Skin epidermis (tissue), 12 donors: ENCODE results near the gene DLX2.
"Not testable (repeated sequence)": the region's sequence is repeated elsewhere in the genome, so short reads cannot be mapped to it uniquely, and the experiment has no call there.

ENCODE experiments used
- H3K27ac ChIP-seq, 21 experiments: fragments of 200-600 bp; sonication (generic) in 11 of 21; one replicate each; pipeline ENCODE4 v1.5.0; 2020; ENCODE audit warnings: mild to moderate bottlenecking in 3 of 21, inconsistent platforms in 2 of 21, moderate library complexity in 2 of 21
- H3K4me3 ChIP-seq, 7 experiments: fragments of 200-600 bp; sonication (generic) in 2 of 7; one replicate each; pipeline ENCODE4 v1.5.0; 2020; ENCODE audit warnings: inconsistent platforms in 2 of 7, mild to moderate bottlenecking in 2 of 7, moderate library complexity in 1 of 7

DLX2 gene

GRCh38 chr2:172102391-172103359, at the start of gene DLX2:
DLX2 (minus strand) TSS chr2:172102900; CDS start chr2:172102538, 362 bp downstream.
- Histone ChIP-seq H3K4me3 (peak within 1 kb of the TSS; percentile 23 to 59 (median 53)), H3K27ac (peak within 1 kb of the TSS in 3 of 21 experiments; percentile 32 to 71 (median 41))

GRCh38 chr2:172147944-172148650, 45.4 kb upstream of the DLX2 start:
- H3K27ac ChIP-seq, result no peak overlapping the region
- no peak overlapping the region for H3K4me3 ChIP-seq

GRCh38 chr2:172143817-172144216, 41.1 kb upstream of the DLX2 start:
- H3K27ac ChIP-seq, result no peak overlapping the region
- no peak overlapping the region for H3K4me3 ChIP-seq

- not testable (repeated sequence) for H3K27ac ChIP-seq, H3K4me3 ChIP-seq
Observed at GRCh38 chr2:172138727-172139126, 36.0 kb upstream of the DLX2 start.

- Histone ChIP-seq H3K4me3 (no peak overlapping the region), H3K27ac (no peak overlapping the region)
Observed at GRCh38 chr2:172137943-172138342, 35.2 kb upstream of the DLX2 start.

GRCh38 chr2:172137109-172137508, 34.4 kb upstream of the DLX2 start:
- no peak overlapping the region for H3K4me3 ChIP-seq
- H3K27ac ChIP-seq, result no peak overlapping the region

- H3K4me3 ChIP-seq, result no peak overlapping the region
- no peak overlapping the region for H3K27ac ChIP-seq
Observed at GRCh38 chr2:172135446-172135845, 32.7 kb upstream of the DLX2 start.

- Histone ChIP-seq H3K27ac (no peak overlapping the region), H3K4me3 (no peak overlapping the region)
Observed at GRCh38 chr2:172134270-172134669, 31.6 kb upstream of the DLX2 start.

GRCh38 chr2:172131713-172132555, 29.2 kb upstream of the DLX2 start:
- Histone ChIP-seq H3K4me3 (no peak overlapping the region), H3K27ac (no peak overlapping the region)

GRCh38 chr2:172129404-172129803, 26.7 kb upstream of the DLX2 start:
- Histone ChIP-seq H3K4me3 (no peak overlapping the region), H3K27ac (no peak overlapping the region)

GRCh38 chr2:172128484-172128883, 25.8 kb upstream of the DLX2 start:
- Histone ChIP-seq H3K4me3 (no peak overlapping the region), H3K27ac (no peak overlapping the region)

- Histone ChIP-seq H3K27ac (no peak overlapping the region), H3K4me3 (no peak overlapping the region)
Observed at GRCh38 chr2:172120118-172120517, 17.4 kb upstream of the DLX2 start.

GRCh38 chr2:172119089-172119488, 16.4 kb upstream of the DLX2 start:
- Histone ChIP-seq H3K4me3 (no peak overlapping the region), H3K27ac (no peak overlapping the region)

- Histone ChIP-seq H3K27ac (no peak overlapping the region), H3K4me3 (no peak overlapping the region)
Observed at GRCh38 chr2:172116107-172116506, 13.4 kb upstream of the DLX2 start.

GRCh38 chr2:172114579-172114978, 11.9 kb upstream of the DLX2 start:
- H3K4me3 ChIP-seq, result no peak overlapping the region
- no peak overlapping the region for H3K27ac ChIP-seq

- H3K27ac ChIP-seq, H3K4me3 ChIP-seq: not testable (repeated sequence)
Observed at GRCh38 chr2:172114176-172114575, 11.5 kb upstream of the DLX2 start.

GRCh38 chr2:172113617-172114016, 10.9 kb upstream of the DLX2 start:
- no peak overlapping the region for H3K27ac ChIP-seq
- H3K4me3 ChIP-seq, result no peak overlapping the region

- peak overlapping the region in 2 of 21 experiments; percentile 36 to 37 for H3K27ac ChIP-seq
- no peak overlapping the region for H3K4me3 ChIP-seq
Observed at GRCh38 chr2:172109988-172110811, 7.5 kb upstream of the DLX2 start.
